DOHH2 (cell line): Measurements from ENCODE around the gene ARHGEF4.

ENCODE experiments used
- H3F3A ChIP-seq: fragments of 200-600 bp; sonication (generic), shearing (Covaris generic); 2 replicates; pipeline ENCODE4 v1.6.0; 2016; ENCODE audit warnings: antibody characterized with exemption, mild to moderate bottlenecking; ENCODE audit not compliant: control insufficient read depth, insufficient read depth
- H3K27ac ChIP-seq: fragments of 200-600 bp; sonication (generic); 2 replicates; pipeline ENCODE4 v1.5.1; 2014; ENCODE audit warnings: low read depth, mild to moderate bottlenecking, low read length, moderate library complexity
- H3K27me3 ChIP-seq: fragments of 200-600 bp; sonication (generic); 2 replicates; pipeline ENCODE4 v1.6.1; 2014; ENCODE audit warnings: mild to moderate bottlenecking, low read length, mixed read lengths; ENCODE audit not compliant: control insufficient read depth
- H3K36me3 ChIP-seq: fragments of 200-600 bp; sonication (generic); 2 replicates; pipeline ENCODE4 v1.6.1; 2014; ENCODE audit warnings: mild to moderate bottlenecking, low read length, moderate library complexity, mixed read lengths; ENCODE audit not compliant: control insufficient read depth
- H3K4me1 ChIP-seq: fragments of 200-600 bp; sonication (generic); 2 replicates; pipeline ENCODE4 v1.6.1; 2014; ENCODE audit warnings: mild to moderate bottlenecking, low read length, mixed read lengths; ENCODE audit not compliant: control insufficient read depth
- H3K4me2 ChIP-seq: fragments of 200-600 bp; sonication (generic); 2 replicates; pipeline ENCODE4 v1.6.0; 2014; ENCODE audit warnings: mild to moderate bottlenecking, low read length, moderate library complexity
- H3K4me3 ChIP-seq: fragments of 200-600 bp; sonication (generic); 2 replicates; pipeline ENCODE4 v1.5.1; 2014; ENCODE audit warnings: mild to moderate bottlenecking, low read length, mixed read lengths
- H3K79me2 ChIP-seq: fragments of 200-600 bp; sonication (generic); 2 replicates; pipeline ENCODE4 v1.6.1; 2014; ENCODE audit warnings: mild to moderate bottlenecking, low read length, mixed read lengths; ENCODE audit not compliant: control insufficient read depth
- H3K9me2 ChIP-seq: fragments of 200-600 bp; sonication (generic); replicated peaks from 2 replicates; pipeline ENCODE4 v1.6.1; 2014; ENCODE audit warnings: mild to moderate bottlenecking, low read length, mixed read lengths; ENCODE audit not compliant: control insufficient read depth
- H3K9me3 ChIP-seq: fragments of 200-600 bp; sonication (generic); 2 replicates; pipeline ENCODE4 v1.6.1; 2014; ENCODE audit warnings: antibody characterized with exemption, low read length, mixed read lengths; ENCODE audit not compliant: control insufficient read depth, insufficient read depth
- H4K20me1 ChIP-seq: fragments of 200-600 bp; sonication (generic); 2 replicates; pipeline ENCODE4 v1.6.0; 2014; ENCODE audit warnings: low read depth, mild to moderate bottlenecking, antibody characterized with exemption, low read length, moderate library complexity; ENCODE audit not compliant: control insufficient read depth, insufficient read depth
- CTCF ChIP-seq: fragments of 200-600 bp; sonication (generic); IDR thresholded peaks from one replicate; pipeline ENCODE4 v1.5.1; 2014; ENCODE audit warnings: antibody characterized with exemption, mild to moderate bottlenecking, low read depth, low read length; ENCODE audit not compliant: poor library complexity, severe bottlenecking
- EZH2phosphoT487 ChIP-seq: fragments of 200-600 bp; sonication (generic); IDR thresholded peaks from 2 replicates; pipeline ENCODE4 v1.6.1; 2017; ENCODE audit warnings: borderline replicate concordance, mild to moderate bottlenecking, antibody characterized with exemption, low read length, moderate library complexity, mixed read lengths

Gene ARHGEF4

GRCh38 chr2:130963196-130963848 is 126.6 kb downstream of the ARHGEF4 start:
- H3K9me3 ChIP-seq: no peaks in the 10 kb centered on the region
- H3K4me3 ChIP-seq: no peak overlapping the region
- no peaks in the 10 kb centered on the region for H3K36me3 ChIP-seq
- H3K4me1 ChIP-seq: no peaks in the 10 kb centered on the region
- H3K79me2 ChIP-seq: no peaks in the 10 kb centered on the region
- TF ChIP-seq CTCF (no peak), EZH2phosphoT487 (no peak)
- no peaks in the 10 kb centered on the region for H3K9me2 ChIP-seq
- H3K27ac ChIP-seq: no peak overlapping the region
- no peak overlapping the region for H3K4me2 ChIP-seq
- H3K27me3 ChIP-seq: no peaks in the 10 kb centered on the region
- no peaks in the 10 kb centered on the region for H3F3A ChIP-seq
- H4K20me1 ChIP-seq: no peaks in the 10 kb centered on the region

GRCh38 chr2:130963849-130964793 is 127.4 kb downstream of the ARHGEF4 start:
- H3F3A ChIP-seq: no peaks in the 10 kb centered on the region
- H3K27me3 ChIP-seq: no peaks in the 10 kb centered on the region
- H3K36me3 ChIP-seq: no peaks in the 10 kb centered on the region
- H3K9me3 ChIP-seq: no peaks in the 10 kb centered on the region
- no peak overlapping the region for H3K4me2 ChIP-seq
- H3K4me1 ChIP-seq: no peaks in the 10 kb centered on the region
- no peak overlapping the region for H3K4me3 ChIP-seq
- no peaks in the 10 kb centered on the region for H3K9me2 ChIP-seq
- H3K27ac ChIP-seq: no peak overlapping the region
- H4K20me1 ChIP-seq: no peaks in the 10 kb centered on the region
- no peaks in the 10 kb centered on the region for H3K79me2 ChIP-seq
- TF ChIP-seq CTCF (no peak), EZH2phosphoT487 (no peak)

- no peak overlapping the region for H3K4me2 ChIP-seq
- H3K79me2 ChIP-seq: no peaks in the 10 kb centered on the region
- no peaks in the 10 kb centered on the region for H3K9me2 ChIP-seq
- no peaks in the 10 kb centered on the region for H3K9me3 ChIP-seq
- no peak overlapping the region for H3K27ac ChIP-seq
- no peaks in the 10 kb centered on the region for H3F3A ChIP-seq
- no peaks in the 10 kb centered on the region for H3K27me3 ChIP-seq
- H3K4me1 ChIP-seq: no peaks in the 10 kb centered on the region
- H3K36me3 ChIP-seq: no peaks in the 10 kb centered on the region
- no peak overlapping the region for H3K4me3 ChIP-seq
- no peaks in the 10 kb centered on the region for H4K20me1 ChIP-seq
- TF ChIP-seq EZH2phosphoT487 (no peak), CTCF (no peak)
These were observed 128.2 kb downstream of the ARHGEF4 start for GRCh38 chr2:130964931-130965330.
